OCI-LY1 (cell line): Measurements from ENCODE around the gene TBC1D8.

ENCODE experiments used
- H2AFZ ChIP-seq: fragments of 200-600 bp; sonication (generic), shearing (Covaris generic); 2 replicates; pipeline ENCODE4 v1.6.0; 2014; ENCODE audit warnings: antibody characterized with exemption, mild to moderate bottlenecking, low read length
- H3F3A ChIP-seq: fragments of 200-600 bp; sonication (generic), shearing (Covaris generic); 2 replicates; pipeline ENCODE4 v1.6.0; 2014; ENCODE audit warnings: mild to moderate bottlenecking, antibody characterized with exemption, low read length, moderate library complexity; ENCODE audit not compliant: insufficient read depth
- H3K27ac ChIP-seq: fragments of 200-600 bp; sonication (generic); 2 replicates; pipeline ENCODE4 v1.5.1; 2014; ENCODE audit warnings: low read length, mixed run types, mild to moderate bottlenecking, low read depth; ENCODE audit not compliant: poor library complexity, severe bottlenecking
- H3K27me3 ChIP-seq: fragments of 200-600 bp; sonication (generic); 2 replicates; pipeline ENCODE4 v1.6.0; 2014; ENCODE audit warnings: antibody characterized with exemption, mild to moderate bottlenecking, low read length, moderate library complexity; ENCODE audit not compliant: insufficient read depth
- H3K36me3 ChIP-seq: fragments of 200-600 bp; sonication (generic); 2 replicates; pipeline ENCODE4 v1.6.1; 2014; ENCODE audit warnings: mild to moderate bottlenecking, antibody characterized with exemption, low read length, moderate library complexity, mixed read lengths; ENCODE audit not compliant: insufficient read depth
- H3K4me1 ChIP-seq: fragments of 200-600 bp; sonication (generic); 2 replicates; pipeline ENCODE4 v1.5.1; 2014; ENCODE audit warnings: mild to moderate bottlenecking, low read length, moderate library complexity; ENCODE audit not compliant: insufficient read depth, severe bottlenecking
- H3K4me2 ChIP-seq: fragments of 200-600 bp; sonication (generic), shearing (Covaris generic); 2 replicates; pipeline ENCODE4 v1.6.1; 2014; ENCODE audit warnings: low read length
- H3K4me3 ChIP-seq: fragments of 200-600 bp; sonication (generic); 2 replicates; pipeline ENCODE4 v1.5.1; 2014; ENCODE audit warnings: low read length, low read depth, mild to moderate bottlenecking, mixed read lengths; ENCODE audit not compliant: poor library complexity, severe bottlenecking
- H3K79me2 ChIP-seq: fragments of 200-600 bp; shearing (Covaris generic); 2 replicates; pipeline ENCODE4 v1.6.1; 2016; ENCODE audit warnings: mixed run types, low read length, mixed read lengths; ENCODE audit not compliant: insufficient read depth
- H3K9ac ChIP-seq: fragments of 200-600 bp; sonication (generic), shearing (Covaris generic); 2 replicates; pipeline ENCODE4 v1.6.1; 2014; ENCODE audit warnings: mild to moderate bottlenecking, low read length, mixed read lengths
- H3K9me2 ChIP-seq: fragments of 200-600 bp; sonication (generic), shearing (Covaris generic); 2 replicates; pipeline ENCODE4 v1.6.1; 2014; ENCODE audit warnings: low read depth, mild to moderate bottlenecking, low read length, mixed read lengths
- H3K9me3 ChIP-seq: fragments of 200-600 bp; shearing (Covaris generic); 2 replicates; pipeline ENCODE4 v1.6.1; 2014; ENCODE audit warnings: low read length, mixed read lengths
- H4K20me1 ChIP-seq: fragments of 200-600 bp; sonication (generic), shearing (Covaris generic); 2 replicates; pipeline ENCODE4 v1.6.0; 2016; ENCODE audit warnings: mild to moderate bottlenecking, low read length; ENCODE audit not compliant: insufficient read depth
- EZH2 ChIP-seq: fragments of 200-600 bp; sonication (generic), shearing (Covaris generic); IDR thresholded peaks from 2 replicates; pipeline ENCODE4 v1.8.0; 2017; ENCODE audit warnings: borderline replicate concordance, mixed run types, mild to moderate bottlenecking, antibody characterized with exemption, low read length, moderate library complexity, mixed read lengths
- TF ChIP-seq, protein P1 (sequence below): fragments of 200-600 bp; sonication (generic), shearing (Covaris generic); IDR thresholded peaks from 2 replicates; pipeline ENCODE4 v1.5.1; 2017; ENCODE audit warnings: mild to moderate bottlenecking, antibody characterized with exemption, low read length, moderate library complexity, mixed read lengths

The TBC1D8 gene

DNA sequence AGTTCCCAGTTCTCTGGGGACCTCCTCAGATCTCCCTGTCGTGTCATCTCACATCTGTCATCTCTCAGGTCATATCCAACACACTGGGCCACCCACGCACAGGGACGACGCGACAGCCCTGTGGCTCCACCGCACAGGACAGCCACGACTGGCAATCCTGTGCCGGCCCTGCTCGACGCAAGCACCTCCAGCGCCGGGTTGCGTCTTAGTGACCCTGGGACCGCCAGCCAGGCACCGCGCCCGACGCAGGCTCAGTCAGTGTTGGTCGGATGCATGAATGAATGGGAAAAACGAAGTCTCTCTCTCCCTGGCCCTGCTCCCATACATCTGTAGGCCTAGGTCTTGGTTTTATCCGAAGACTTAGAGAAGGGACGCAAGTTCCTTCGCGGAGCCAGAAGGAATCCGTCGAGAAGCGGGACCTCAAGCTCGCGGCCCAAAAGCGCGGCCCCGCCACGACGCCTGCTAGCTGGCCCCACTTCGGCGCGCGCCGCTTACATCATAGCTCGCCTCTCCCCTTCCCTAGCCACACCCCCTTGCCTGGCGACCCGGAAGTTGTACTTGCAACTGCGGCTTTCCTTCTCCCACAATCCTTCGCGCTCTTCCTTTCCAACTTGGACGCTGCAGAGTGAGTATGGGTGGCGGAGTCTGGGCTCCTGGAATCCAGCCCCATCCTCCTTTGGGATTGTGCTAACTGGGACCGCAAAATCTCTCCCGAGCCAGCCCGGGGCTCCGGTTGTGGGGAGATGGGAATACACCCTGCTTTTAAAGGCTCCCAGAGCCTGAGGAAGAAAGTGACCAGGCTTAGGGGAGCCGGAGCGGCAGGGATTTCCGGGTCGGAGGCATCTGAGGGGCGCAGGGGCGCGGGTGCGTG is 149.3 kb downstream of the TBC1D8 start, which contains the start of gene RPL31:
Gene RPL31 (plus strand): TSS at position 599 of the 871 bp plus-strand sequence. CDS start 413 bp downstream, outside the sequence.
- H3K9ac ChIP-seq = peak within 1 kb of the TSS; percentile 90
- no peak within 1 kb of the TSS for H2AFZ ChIP-seq
- H3F3A ChIP-seq = no peaks in the 10 kb centered on the region
- H3K27me3 ChIP-seq = no peaks in the 10 kb centered on the region
- H3K9me3 ChIP-seq = no peaks in the 10 kb centered on the region
- no peaks in the 10 kb centered on the region for H3K9me2 ChIP-seq
- H3K4me2 ChIP-seq = peak within 1 kb of the TSS; percentile 68
- H3K79me2 ChIP-seq = peaks cover 15% of the 10 kb centered on the region
- peaks cover 22% of the 10 kb centered on the region for H3K4me1 ChIP-seq
- TF ChIP-seq, protein P1, sequence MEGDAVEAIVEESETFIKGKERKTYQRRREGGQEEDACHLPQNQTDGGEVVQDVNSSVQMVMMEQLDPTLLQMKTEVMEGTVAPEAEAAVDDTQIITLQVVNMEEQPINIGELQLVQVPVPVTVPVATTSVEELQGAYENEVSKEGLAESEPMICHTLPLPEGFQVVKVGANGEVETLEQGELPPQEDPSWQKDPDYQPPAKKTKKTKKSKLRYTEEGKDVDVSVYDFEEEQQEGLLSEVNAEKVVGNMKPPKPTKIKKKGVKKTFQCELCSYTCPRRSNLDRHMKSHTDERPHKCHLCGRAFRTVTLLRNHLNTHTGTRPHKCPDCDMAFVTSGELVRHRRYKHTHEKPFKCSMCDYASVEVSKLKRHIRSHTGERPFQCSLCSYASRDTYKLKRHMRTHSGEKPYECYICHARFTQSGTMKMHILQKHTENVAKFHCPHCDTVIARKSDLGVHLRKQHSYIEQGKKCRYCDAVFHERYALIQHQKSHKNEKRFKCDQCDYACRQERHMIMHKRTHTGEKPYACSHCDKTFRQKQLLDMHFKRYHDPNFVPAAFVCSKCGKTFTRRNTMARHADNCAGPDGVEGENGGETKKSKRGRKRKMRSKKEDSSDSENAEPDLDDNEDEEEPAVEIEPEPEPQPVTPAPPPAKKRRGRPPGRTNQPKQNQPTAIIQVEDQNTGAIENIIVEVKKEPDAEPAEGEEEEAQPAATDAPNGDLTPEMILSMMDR = no peak
- no peak for TF ChIP-seq EZH2
- peak within 1 kb of the TSS; percentile 96 for H3K4me3 ChIP-seq
- peaks cover 47% of the 10 kb centered on the region for H3K36me3 ChIP-seq
- H4K20me1 ChIP-seq = no peaks in the 10 kb centered on the region
- H3K27ac ChIP-seq = peak within 1 kb of the TSS; percentile 66

DNA sequence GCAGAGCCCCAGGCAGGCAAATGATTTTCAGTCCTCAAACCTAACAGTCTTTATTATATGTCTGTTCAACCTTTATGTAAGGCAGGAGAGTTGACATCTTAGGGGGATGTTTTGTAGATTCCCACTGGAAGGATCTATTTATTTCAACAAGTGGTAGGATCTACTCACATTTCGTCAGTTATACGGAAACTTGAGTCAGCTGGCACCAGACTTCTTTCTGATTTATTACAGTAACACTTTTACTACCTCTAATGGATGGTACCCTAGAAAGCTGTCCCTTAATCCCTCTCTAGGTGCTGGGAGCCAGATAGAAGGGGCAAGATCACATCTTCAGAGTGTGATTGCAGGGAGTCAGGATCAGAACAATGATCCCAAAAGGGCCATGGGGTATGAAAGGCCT is 151.2 kb downstream of the TBC1D8 start:
- Histone ChIP-seq H3K79me2 (peaks cover 15% of the 10 kb centered on the region), H3K36me3 (peaks cover 27% of the 10 kb centered on the region), H3K4me1 (peaks cover 22% of the 10 kb centered on the region), H3F3A (no peaks in the 10 kb centered on the region), H3K4me3 (no peak overlapping the region), H3K27me3 (no peaks in the 10 kb centered on the region), H4K20me1 (no peaks in the 10 kb centered on the region), H2AFZ (no peak overlapping the region), H3K9ac (no peak overlapping the region), H3K9me3 (no peaks in the 10 kb centered on the region), H3K4me2 (no peak overlapping the region), H3K27ac (no peak overlapping the region), H3K9me2 (no peaks in the 10 kb centered on the region)
- TF ChIP-seq EZH2 = no peak
- TF ChIP-seq, protein P1 = no peak

DNA sequence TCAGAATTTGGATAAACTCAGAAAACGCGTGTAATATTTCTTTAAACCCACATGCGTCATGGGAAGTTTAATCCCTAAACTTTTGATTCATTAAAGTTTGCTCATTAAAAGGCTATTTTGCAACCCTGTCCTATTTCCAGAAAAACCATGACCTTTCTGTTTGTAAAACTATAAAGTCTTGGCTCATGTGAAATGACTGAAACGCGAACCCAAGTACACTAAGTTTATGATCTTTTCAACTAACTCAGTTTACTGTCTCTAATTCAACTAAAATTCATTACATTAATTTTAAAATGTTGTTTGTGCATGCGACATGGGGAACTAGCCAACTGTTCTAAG is 153.0 kb downstream of the TBC1D8 start:
- no peaks in the 10 kb centered on the region for H3F3A ChIP-seq
- TF ChIP-seq EZH2 = no peak
- TF ChIP-seq, protein P1 = no peak
- no peak overlapping the region for H2AFZ ChIP-seq
- no peak overlapping the region for H3K4me3 ChIP-seq
- no peaks in the 10 kb centered on the region for H3K9me2 ChIP-seq
- no peaks in the 10 kb centered on the region for H4K20me1 ChIP-seq
- no peak overlapping the region for H3K9ac ChIP-seq
- H3K4me1 ChIP-seq = peaks cover 9% of the 10 kb centered on the region
- no peak overlapping the region for H3K27ac ChIP-seq
- no peak overlapping the region for H3K4me2 ChIP-seq
- no peaks in the 10 kb centered on the region for H3K27me3 ChIP-seq
- peaks cover 10% of the 10 kb centered on the region for H3K36me3 ChIP-seq
- H3K79me2 ChIP-seq = peaks cover 11% of the 10 kb centered on the region
- no peaks in the 10 kb centered on the region for H3K9me3 ChIP-seq
